ENCODE results near the gene NOL11. TPM values are rescaled to one million over a fixed set of nuclear protein-coding genes. Genes with fewer than 3 reads are reported as not detected.
A peak's percentile ranks its signal among the peaks of the same experiment; 100 is the strongest.
"Not testable (repeated sequence)": the region's sequence is repeated elsewhere in the genome, so short reads cannot be mapped to it uniquely, and the experiment has no call there.

NOL11 gene
- total RNA-seq, 2 donors from 2014 or later: 48.3 to 60.7 TPM

DNA sequence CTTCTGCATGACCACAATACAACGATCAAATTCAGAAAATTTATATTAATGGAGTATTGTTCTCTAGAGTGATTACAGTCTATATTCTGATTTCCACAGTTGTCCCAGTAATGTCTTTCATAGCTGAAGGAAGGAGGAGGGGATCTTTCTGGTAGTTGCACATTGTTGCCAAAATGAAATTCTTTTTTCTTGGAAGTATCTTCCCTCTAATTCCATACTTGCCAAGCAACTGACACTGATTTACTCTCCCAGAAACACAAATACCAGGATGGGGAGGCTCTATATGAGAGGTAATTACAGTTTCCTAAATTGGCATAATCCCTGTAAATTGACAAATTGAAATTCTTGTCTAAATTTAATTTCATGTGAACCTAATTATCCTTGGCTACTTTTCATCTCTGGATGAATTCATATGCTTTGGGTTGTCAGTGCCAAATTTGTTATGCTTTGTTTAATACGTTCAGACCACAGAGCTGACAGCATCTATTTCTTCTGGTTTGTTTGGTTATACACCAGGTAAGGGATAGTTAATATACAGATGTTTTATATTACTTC, 30.0 kb downstream of the NOL11 start:
- Mint-ChIP-seq H3K9me3 (no peaks in the 10 kb centered on the region), H3K27ac (no peak overlapping the region), H3K4me3 (no peak overlapping the region), H3K4me1 (no peaks in the 10 kb centered on the region), H3K36me3 (ENCODE audit: low read depth) (peaks cover 56% of the 10 kb centered on the region), H3K27me3 (ENCODE audit: insufficient read depth) (no peaks in the 10 kb centered on the region)
- Histone ChIP-seq H3K4me3 (ENCODE audit: low read length) (no peak overlapping the region), H3K4me1 (ENCODE audit: control insufficient read depth, insufficient read depth, low read length) (no peaks in the 10 kb centered on the region), H3K27ac (ENCODE audit: low read depth, low read length) (no peak overlapping the region), H3K9ac (ENCODE audit: extremely low read depth, low read length, poor library complexity, severe bottlenecking) (no peak overlapping the region), H3K36me3 (ENCODE audit: control insufficient read depth, insufficient read depth, low read length) (peaks cover 75% of the 10 kb centered on the region), H3K27me3 (ENCODE audit: control insufficient read depth, insufficient read depth, low read length, poor library complexity, severe bottlenecking) (no peaks in the 10 kb centered on the region), H3K9me3 (ENCODE audit: control insufficient read depth, low read length) (peaks cover 31% of the 10 kb centered on the region)
- 100% methylated on average over 1 of the region's 2 CpGs; no CpG with 5 or more reads in 1 of the 2 experiments for WGBS, 2 experiments (ENCODE audit: insufficient coverage in 1 of 2, insufficient read length in 1 of 2)
- DNase-seq: no peak
- TF ChIP-seq, protein P1, sequence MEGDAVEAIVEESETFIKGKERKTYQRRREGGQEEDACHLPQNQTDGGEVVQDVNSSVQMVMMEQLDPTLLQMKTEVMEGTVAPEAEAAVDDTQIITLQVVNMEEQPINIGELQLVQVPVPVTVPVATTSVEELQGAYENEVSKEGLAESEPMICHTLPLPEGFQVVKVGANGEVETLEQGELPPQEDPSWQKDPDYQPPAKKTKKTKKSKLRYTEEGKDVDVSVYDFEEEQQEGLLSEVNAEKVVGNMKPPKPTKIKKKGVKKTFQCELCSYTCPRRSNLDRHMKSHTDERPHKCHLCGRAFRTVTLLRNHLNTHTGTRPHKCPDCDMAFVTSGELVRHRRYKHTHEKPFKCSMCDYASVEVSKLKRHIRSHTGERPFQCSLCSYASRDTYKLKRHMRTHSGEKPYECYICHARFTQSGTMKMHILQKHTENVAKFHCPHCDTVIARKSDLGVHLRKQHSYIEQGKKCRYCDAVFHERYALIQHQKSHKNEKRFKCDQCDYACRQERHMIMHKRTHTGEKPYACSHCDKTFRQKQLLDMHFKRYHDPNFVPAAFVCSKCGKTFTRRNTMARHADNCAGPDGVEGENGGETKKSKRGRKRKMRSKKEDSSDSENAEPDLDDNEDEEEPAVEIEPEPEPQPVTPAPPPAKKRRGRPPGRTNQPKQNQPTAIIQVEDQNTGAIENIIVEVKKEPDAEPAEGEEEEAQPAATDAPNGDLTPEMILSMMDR (conservative IDR thresholded peaks at IDR 0.05): no peak

DNA sequence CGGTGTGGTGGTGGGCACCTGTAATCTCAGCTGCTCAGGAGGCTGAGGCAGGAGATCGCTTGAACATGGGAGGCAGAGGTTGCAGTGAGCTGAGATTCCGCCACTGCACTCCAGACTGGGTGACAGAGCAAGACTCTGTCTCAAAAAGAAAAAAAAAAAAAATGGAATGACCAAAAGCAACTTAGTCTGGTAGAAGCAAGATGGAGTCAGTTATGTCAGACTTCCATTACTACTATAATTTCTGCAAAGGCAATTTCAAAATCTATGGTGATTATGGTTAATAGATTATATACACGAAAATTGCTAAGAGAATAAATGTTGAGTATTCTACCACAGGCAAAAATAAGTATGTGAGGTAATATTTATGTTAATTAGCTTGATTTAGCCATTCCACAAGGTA, 32.3 kb downstream of the NOL11 start:
- Mint-ChIP-seq H3K27me3 (ENCODE audit: insufficient read depth) (no peaks in the 10 kb centered on the region), H3K9me3 (peaks cover 11% of the 10 kb centered on the region), H3K4me3 (no peak overlapping the region), H3K36me3 (ENCODE audit: low read depth) (peaks cover 56% of the 10 kb centered on the region), H3K4me1 (no peaks in the 10 kb centered on the region), H3K27ac (peak overlapping the region; percentile 39)
- peaks cover 66% of the 10 kb centered on the region for H3K36me3 ChIP-seq (ENCODE audit: control insufficient read depth, insufficient read depth, low read length)
- TF ChIP-seq, protein P1 (conservative IDR thresholded peaks at IDR 0.05): no peak
- no peak overlapping the region for H3K27ac ChIP-seq (ENCODE audit: low read depth, low read length)
- no peak for DNase-seq
- H3K9ac ChIP-seq (ENCODE audit: extremely low read depth, low read length, poor library complexity, severe bottlenecking): no peak overlapping the region
- H3K9me3 ChIP-seq (ENCODE audit: control insufficient read depth, low read length): peaks cover 51% of the 10 kb centered on the region
- H3K4me3 ChIP-seq (ENCODE audit: low read length): no peak overlapping the region
- WGBS, 2 experiments (ENCODE audit: insufficient coverage in 1 of 2, insufficient read length in 1 of 2): 94 to 100% methylated on average over 2 to 4 of the region's 4 CpGs
- no peaks in the 10 kb centered on the region for H3K4me1 ChIP-seq (ENCODE audit: control insufficient read depth, insufficient read depth, low read length)
- no peaks in the 10 kb centered on the region for H3K27me3 ChIP-seq (ENCODE audit: control insufficient read depth, insufficient read depth, low read length, poor library complexity, severe bottlenecking)

DNA sequence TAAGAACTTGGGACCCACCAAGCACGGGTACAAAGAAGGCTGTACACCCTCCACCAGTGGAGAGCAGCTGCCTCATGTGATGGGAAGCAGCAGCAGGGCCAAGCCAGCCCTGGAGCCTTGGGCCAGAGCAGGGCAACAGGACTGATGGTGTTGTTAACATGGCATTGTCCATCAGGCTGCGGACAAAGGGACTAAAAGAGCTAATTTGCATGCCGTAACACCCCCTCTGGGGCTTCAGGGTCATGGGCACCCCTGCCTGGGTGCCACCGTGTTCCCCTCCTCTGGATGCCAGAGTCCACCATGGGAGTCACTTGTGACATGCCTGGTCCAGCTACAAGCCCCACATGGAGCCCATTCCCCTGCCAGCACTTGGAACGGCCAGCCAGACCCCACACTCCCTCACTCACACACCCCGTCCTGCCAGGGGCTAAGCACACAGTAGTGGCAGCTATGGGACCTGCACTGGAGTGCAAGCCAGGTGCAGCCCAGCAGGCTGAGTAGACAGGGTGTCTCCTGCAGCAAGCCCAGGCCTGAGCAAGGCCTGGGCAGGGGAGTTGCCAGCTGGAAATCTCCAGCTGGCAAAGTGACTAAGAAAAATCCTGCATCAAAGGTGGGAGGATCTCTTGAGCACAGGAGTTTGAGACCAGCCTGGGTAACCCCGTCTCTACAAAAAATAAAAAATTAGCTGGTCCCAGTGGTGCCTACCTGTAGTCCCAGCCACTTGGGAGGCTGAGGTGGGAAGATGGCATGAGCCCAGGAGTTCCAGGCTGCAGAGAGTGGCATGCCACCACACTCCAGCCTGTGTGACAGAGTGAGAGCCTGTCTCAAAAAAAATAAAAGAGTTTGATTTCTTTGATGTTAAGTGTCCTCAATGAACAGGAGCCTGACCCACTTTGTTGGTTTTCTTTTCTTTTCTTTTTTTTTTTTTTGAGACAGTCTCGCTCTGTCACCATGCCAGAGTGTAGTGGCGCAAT, 33.7 kb downstream of the NOL11 start:
- no peaks in the 10 kb centered on the region for H3K4me1 ChIP-seq (ENCODE audit: control insufficient read depth, insufficient read depth, low read length)
- Mint-ChIP-seq H3K4me1 (peaks cover 3% of the 10 kb centered on the region), H3K27me3 (ENCODE audit: insufficient read depth) (no peaks in the 10 kb centered on the region), H3K4me3 (no peak overlapping the region), H3K27ac (peak overlapping the region; percentile 74), H3K9me3 (peaks cover 24% of the 10 kb centered on the region), H3K36me3 (ENCODE audit: low read depth) (peaks cover 59% of the 10 kb centered on the region)
- H3K27me3 ChIP-seq (ENCODE audit: control insufficient read depth, insufficient read depth, low read length, poor library complexity, severe bottlenecking): no peaks in the 10 kb centered on the region
- no peak overlapping the region for H3K27ac ChIP-seq (ENCODE audit: low read depth, low read length)
- no peak overlapping the region for H3K9ac ChIP-seq (ENCODE audit: extremely low read depth, low read length, poor library complexity, severe bottlenecking)
- peaks cover 55% of the 10 kb centered on the region for H3K36me3 ChIP-seq (ENCODE audit: control insufficient read depth, insufficient read depth, low read length)
- H3K4me3 ChIP-seq (ENCODE audit: low read length): no peak overlapping the region
- H3K9me3 ChIP-seq (ENCODE audit: control insufficient read depth, low read length): peaks cover 62% of the 10 kb centered on the region
- DNase-seq: peak; percentile 70
- TF ChIP-seq, protein P1 (conservative IDR thresholded peaks at IDR 0.05): no peak
- 80 to 84% methylated on average over 5 to 9 of the region's 9 CpGs for WGBS, 2 experiments (ENCODE audit: insufficient coverage in 1 of 2, insufficient read length in 1 of 2)

DNA sequence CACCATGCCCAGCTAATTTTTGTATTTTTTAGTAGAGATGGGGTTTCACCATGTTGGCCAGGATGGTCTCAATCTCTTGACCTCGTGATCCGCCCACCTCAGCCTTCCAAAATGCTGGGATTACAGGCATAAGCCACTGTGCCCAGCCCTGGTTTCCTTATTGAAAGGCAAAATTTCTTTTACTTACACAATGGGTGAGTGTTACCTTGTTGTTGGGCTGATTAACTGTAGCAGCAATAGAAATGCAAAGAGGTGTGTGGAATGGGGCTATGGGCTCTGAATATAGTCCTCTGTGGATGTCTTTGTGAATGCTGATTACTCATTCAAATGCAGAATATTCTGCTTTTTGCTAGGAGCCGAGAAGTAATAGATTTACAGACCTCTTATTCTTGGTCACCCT, 34.4 kb downstream of the NOL11 start:
- H3K27me3 Mint-ChIP-seq (ENCODE audit: insufficient read depth); H3K27ac ChIP-seq (ENCODE audit: low read depth, low read length); H3K27me3 ChIP-seq (ENCODE audit: control insufficient read depth, insufficient read depth, low read length, poor library complexity, severe bottlenecking); H3K4me1 ChIP-seq (ENCODE audit: control insufficient read depth, insufficient read depth, low read length); H3K9ac ChIP-seq (ENCODE audit: extremely low read depth, low read length, poor library complexity, severe bottlenecking); H3K4me1 Mint-ChIP-seq; H3K27ac Mint-ChIP-seq; H3K4me3 ChIP-seq (ENCODE audit: low read length); H3K4me3 Mint-ChIP-seq: not testable (repeated sequence)
- peaks cover 48% of the 10 kb centered on the region for H3K36me3 ChIP-seq (ENCODE audit: control insufficient read depth, insufficient read depth, low read length)
- peaks cover 59% of the 10 kb centered on the region for H3K36me3 Mint-ChIP-seq (ENCODE audit: low read depth)
- WGBS, 2 experiments (ENCODE audit: insufficient coverage in 1 of 2, insufficient read length in 1 of 2): 75 to 100% methylated on average over 1 to 3 of the region's 3 CpGs
- peak; percentile 52 for DNase-seq
- peaks cover 28% of the 10 kb centered on the region for H3K9me3 Mint-ChIP-seq
- peaks cover 69% of the 10 kb centered on the region for H3K9me3 ChIP-seq (ENCODE audit: control insufficient read depth, low read length)

Data from endodermal cell (in vitro differentiated cells).